ENCODE measurements around the gene ANO1.

GRCh38 chr11:70113801-70114200 is 35.7 kb downstream of the ANO1 start:
- TF ChIP-seq CTCF (IDR thresholded peaks at IDR 0.05; ENCODE audit: insufficient read depth, low read depth, low read length), result no peak
- no peak for TF ChIP-seq EZH2 (IDR thresholded peaks at IDR 0.05; ENCODE audit: insufficient read depth, low read length)
